ENCODE results near the gene APOBEC3F.
"Not testable (repeated sequence)": the region's sequence is repeated elsewhere in the genome, so short reads cannot be mapped to it uniquely, and the experiment has no call there.

APOBEC3F gene

DNA sequence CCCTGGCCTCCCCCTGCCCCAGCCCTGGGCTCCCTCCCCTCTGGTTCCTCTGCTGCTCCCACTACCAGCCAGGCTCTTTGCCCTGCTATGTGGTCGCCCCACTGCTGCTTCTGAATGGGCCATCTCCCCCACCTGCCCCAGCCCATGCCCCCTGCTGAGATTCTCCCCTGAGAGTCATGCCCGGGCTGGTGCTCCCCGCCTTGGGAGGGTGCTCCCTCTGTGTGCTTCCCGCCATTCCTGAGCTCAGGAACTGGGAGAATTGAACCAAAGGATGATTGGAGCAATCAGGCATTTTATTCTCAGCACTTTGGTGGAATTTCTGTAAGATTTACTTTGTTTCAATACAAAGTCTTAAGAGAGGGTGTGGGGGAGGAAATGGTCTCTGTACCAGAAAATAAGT, 12.9 kb upstream of the APOBEC3F start:
- DNase-seq (ENCODE audit: low spot score): no peak

DNA sequence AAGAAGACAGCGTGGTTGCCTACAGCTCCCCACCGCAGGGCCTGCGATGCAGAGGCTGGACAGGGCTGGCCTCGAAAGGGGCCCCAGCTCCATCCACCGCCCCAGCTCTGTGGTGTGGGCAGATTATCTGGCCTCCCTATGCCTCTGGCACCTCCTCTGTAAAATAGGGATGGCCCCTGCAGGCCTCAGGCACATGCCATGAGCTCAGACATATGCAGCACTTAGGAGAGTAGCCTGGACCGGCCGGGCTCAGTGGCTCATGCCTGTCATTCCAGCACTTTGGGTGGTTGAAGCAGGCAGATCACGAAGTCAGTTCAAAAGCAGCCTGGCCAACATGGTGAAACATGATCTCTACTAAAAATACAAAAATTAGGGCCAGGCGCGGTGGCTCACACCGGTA, 12.4 kb upstream of the APOBEC3F start:
- DNase-seq (ENCODE audit: low spot score): no peak

DNA sequence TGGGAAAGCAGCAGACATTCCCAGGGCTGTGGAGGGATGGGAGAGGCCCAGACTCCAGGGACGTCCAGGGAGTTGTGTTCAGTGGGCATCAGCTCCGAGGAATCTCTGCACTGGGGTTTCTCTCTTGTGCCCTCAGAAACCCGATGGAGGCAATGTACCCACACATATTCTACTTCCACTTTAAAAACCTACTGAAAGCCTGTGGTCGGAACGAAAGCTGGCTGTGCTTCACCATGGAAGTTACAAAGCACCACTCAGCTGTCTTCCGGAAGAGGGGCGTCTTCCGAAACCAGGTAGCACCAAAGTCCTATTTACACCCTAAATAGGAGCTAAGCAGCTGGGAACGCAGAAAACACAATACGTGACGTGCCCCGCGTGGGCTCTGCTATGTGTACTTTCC, 11.4 kb upstream of the APOBEC3F start:
- DNase-seq (ENCODE audit: low spot score): no peak

DNA sequence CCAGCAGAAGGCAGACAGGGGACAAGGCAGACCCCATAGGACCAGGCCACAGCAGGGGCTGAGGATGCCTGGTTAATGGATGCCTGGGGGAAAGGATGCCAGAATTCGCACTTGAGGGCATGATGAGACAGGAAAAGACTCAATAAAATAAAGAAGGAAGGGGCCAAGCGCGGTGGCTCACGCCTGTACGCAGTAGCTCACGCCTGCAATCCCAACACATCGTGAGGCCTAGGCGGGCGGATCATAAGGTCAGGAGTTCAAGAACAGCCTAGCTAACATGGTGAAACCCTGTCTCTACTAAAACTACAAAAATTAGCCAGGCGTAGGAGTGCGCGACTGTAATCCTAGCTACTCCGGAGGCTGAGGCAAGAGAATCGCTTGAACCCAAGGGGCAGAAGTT, 10.0 kb upstream of the APOBEC3F start:
- DNase-seq (ENCODE audit: low spot score): no peak

GRCh38 chr22:39031434-39032295, 9.0 kb upstream of the APOBEC3F start:
- DNase-seq (ENCODE audit: low spot score): not testable (repeated sequence)

GRCh38 chr22:39037071-39037470, 3.6 kb upstream of the APOBEC3F start:
- DNase-seq (ENCODE audit: low spot score): not testable (repeated sequence)

DNA sequence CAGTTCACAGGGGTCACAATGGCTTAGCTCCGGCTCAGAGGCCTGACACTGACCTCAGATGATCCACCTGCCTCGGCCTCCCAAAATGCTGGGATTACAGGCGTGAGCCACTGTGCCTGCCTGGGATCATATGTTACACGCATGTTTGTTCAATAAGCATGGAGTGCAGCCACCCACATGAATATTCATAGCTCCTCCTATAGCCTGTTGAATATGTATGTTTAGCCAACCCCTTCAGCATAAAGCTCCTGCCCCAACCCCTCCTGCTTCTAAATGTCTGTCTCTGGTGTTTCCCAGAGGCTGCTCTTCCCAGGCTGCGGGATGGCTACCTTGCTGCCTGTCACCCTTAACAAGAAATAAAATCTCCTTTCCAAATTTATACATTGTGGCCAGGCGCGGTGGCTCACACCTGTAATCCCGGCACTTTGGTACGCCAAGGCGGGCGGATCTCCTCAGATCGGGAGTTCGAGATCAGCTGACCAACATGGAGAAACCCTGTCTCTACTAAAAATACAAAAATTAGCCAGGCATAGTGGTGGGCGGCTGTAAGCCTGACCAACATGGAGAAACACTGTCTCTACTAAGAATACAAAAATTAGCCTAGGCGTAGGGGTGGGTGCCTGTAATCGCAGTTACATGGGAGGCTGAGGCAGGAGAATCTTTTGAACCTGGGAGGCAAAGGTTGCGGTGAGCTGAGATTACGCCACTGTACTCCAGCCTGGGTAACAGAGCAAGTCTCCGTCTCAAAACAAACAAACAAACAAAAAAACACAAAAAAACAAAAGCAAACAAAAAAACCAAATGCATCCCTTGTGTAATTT, 1.1 kb upstream of the APOBEC3F start:
- no peak for DNase-seq (ENCODE audit: low spot score)

- not testable (repeated sequence) for DNase-seq (ENCODE audit: low spot score)
Measured at GRCh38 chr22:39040155-39040537, 518 bp upstream of the APOBEC3F start.

DNA sequence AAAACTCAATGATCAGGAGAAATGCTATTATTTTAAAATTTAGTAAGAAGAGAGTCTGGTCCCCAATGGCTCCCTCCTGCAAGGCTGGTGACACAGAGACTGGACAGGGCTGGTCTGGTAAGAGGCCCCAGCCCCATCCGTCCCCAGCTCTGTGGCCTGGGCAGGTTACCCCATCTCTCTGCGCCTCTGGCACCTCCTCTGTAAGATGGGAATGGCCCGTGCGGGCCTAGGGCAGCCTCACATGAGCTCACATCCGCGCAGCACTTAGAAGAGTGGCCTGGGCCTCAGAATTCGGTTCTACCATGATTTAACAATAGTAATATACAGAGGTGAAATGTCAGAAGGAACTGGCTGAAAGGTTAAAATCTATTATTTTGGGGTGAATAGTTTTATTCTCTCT, 1.2 kb downstream of the APOBEC3F start:
- no peak for DNase-seq (ENCODE audit: low spot score)

DNA sequence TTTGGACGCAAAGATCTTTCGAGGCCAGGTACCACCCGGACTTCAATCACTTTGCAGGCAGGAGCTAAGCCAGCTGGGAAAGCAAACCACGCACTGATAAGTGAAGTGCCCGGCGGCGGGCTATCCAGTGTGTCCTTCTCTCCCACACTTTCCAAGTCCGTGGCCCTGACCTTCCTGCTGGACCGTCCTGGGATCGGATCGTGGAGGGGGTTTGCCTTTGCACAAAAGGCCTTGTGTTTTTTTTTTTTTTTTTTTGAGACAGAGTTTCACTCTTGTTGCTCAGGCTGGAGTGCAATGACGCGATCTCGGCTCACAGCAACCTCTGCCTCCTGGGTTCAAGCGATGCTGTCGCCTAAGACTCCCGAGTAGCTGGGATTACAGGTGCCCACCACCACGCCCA, 2.4 kb downstream of the APOBEC3F start:
- not testable (repeated sequence) for DNase-seq (ENCODE audit: low spot score)

GRCh38 chr22:39045136-39045535, 4.5 kb downstream of the APOBEC3F start:
- DNase-seq (ENCODE audit: low spot score): not testable (repeated sequence)

DNA sequence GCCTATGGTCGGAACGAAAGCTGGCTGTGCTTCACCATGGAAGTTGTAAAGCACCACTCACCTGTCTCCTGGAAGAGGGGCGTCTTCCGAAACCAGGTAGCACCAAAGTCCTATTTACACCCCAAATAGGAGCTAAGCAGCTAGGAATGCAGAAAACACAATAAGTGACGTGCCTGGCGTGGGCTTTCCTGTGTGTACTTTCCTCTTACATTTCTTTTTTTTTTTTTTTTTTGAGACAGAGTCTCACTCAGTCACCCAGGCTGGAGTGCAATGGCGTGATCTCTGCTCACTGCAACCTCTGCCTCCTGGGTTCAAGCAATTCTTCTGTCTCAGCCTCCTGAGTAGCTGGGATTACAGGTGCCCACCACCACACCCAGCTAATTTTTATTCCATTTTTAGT, 8.8 kb downstream of the APOBEC3F start:
- not testable (repeated sequence) for DNase-seq (ENCODE audit: low spot score)

- not testable (repeated sequence) for DNase-seq (ENCODE audit: low spot score)
Measured at GRCh38 chr22:39051844-39052495, 11.3 kb downstream of the APOBEC3F start.

DNA sequence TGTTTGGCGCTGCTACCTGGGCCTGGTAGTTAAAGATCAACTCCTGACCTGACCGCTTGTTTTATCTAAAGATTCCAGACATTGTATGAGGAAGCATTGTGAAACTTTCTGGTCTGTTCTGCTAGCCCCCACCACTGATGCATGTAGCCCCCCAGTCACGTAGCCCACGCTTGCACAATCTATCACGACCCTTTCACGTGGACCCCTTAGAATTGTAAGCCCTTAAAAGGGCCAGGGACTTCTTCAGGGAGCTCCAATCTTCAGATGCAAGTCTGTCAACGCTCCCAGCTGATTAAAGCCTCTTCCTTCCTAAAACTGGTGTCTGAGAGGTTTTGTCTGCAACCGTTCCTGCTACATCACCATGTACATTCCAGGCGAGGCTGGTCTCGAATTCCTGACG, 15.0 kb downstream of the APOBEC3F start:
- no peak for DNase-seq (ENCODE audit: low spot score)

DNA sequence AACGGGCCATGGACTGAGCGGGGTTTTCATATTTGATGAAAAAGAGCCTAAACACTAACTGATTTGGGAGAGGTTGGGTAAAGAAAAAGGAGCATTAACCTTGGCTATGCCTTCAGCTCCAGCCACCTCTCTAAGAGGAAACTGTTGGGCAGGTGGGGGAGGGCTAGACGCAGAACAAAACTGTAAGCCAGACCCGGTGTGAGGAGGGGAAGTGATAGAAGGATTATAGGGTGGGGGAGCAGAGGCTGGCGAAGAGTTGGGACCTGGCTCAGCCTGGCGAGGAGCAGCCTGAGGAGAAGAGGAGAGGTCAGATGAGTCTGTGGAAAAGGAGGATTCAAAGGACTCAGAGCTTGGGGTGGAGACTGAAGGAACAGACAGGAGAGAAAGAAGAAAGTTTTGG, 20.6 kb downstream of the APOBEC3F start:
- not testable (repeated sequence) for DNase-seq (ENCODE audit: low spot score)

- DNase-seq (ENCODE audit: low spot score): not testable (repeated sequence)
Measured at GRCh38 chr22:39061951-39062350, 21.3 kb downstream of the APOBEC3F start.

GRCh38 chr22:39063904-39064303, 23.2 kb downstream of the APOBEC3F start:
- DNase-seq (ENCODE audit: low spot score): not testable (repeated sequence)

GRCh38 chr22:39066442-39067276, 26.0 kb downstream of the APOBEC3F start:
- DNase-seq (ENCODE audit: low spot score): not testable (repeated sequence)

DNA sequence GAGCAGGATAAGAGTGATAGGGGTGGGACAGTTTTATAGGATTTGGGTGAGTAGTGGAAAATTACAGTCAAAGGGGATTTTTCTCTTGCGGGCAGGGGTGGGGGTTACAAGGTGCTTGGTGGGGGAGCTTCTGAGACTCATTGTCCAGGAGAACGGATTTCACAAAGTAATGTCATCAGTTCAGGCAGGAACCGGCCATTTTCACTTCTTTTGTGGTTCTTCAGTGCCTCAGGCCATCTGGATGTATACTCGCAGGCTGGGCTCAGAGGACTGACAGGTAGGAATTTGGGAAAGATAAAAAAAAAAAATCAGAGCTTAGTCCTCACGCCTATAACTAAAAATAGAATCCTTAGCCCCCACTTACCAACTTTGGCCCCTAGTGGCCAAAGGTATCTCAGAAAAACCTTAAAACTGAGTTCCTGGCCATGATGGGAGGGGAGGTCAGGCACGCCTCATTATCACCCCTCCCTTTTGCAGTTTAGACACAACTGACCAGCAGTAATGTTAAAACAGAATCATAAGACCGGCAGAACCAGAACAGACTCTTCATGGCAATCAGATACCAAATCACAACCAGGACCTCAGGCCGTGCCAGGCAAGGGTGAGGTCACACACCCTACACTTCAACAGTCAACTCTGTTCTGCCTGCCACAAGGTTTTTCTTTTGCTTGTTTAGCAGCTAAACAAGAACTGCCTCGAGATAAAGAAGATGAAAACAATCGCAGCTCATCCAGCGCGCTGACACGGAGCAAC, 27.5 kb downstream of the APOBEC3F start:
- no peak for DNase-seq (ENCODE audit: low spot score)

GRCh38 chr22:39070186-39070585, 29.5 kb downstream of the APOBEC3F start:
- DNase-seq (ENCODE audit: low spot score): no peak

- DNase-seq (ENCODE audit: low spot score): not testable (repeated sequence)
Measured at GRCh38 chr22:39072581-39072981, 31.9 kb downstream of the APOBEC3F start.

All from COLO829 (cell line).